Embryonic facial prominence (tissue), 1 donor: ENCODE results near the gene NUDT1.

ENCODE experiments used
- DNase-seq: peaks from one replicate; pipeline ENCODE4 v3.0.0-alpha.2; 2016; ENCODE audit errors: extremely low spot score

Gene NUDT1

GRCh38 chr7:2224491-2224928 is 17.5 kb upstream of the NUDT1 start:
- DNase-seq: no peak

- DNase-seq: no peak
Measured at GRCh38 chr7:2224934-2225333, 17.1 kb upstream of the NUDT1 start.

- DNase-seq: no peak
Measured at GRCh38 chr7:2225336-2225735, 16.7 kb upstream of the NUDT1 start.

GRCh38 chr7:2225830-2226229 is 16.2 kb upstream of the NUDT1 start:
- no peak for DNase-seq

- no peak for DNase-seq
Measured at GRCh38 chr7:2227699-2228098, 14.3 kb upstream of the NUDT1 start.

- DNase-seq: no peak
Measured at GRCh38 chr7:2228921-2229320, 13.1 kb upstream of the NUDT1 start.

GRCh38 chr7:2229467-2229866 is 12.6 kb upstream of the NUDT1 start:
- no peak for DNase-seq

GRCh38 chr7:2230226-2230625 is 11.8 kb upstream of the NUDT1 start:
- no peak for DNase-seq

- DNase-seq: no peak
Measured at GRCh38 chr7:2230882-2231281, 11.1 kb upstream of the NUDT1 start.

- no peak for DNase-seq
Measured at GRCh38 chr7:2231992-2232765, 9.8 kb upstream of the NUDT1 start.

GRCh38 chr7:2232766-2233520 is 9.1 kb upstream of the NUDT1 start, which contains the start of gene MAD1L1:
MAD1L1 (minus strand) TSS chr7:2232945; CDS start chr7:2230133, 2,812 bp downstream.
- peak; percentile 75 for DNase-seq

- no peak for DNase-seq
Measured at GRCh38 chr7:2233926-2234325, 8.1 kb upstream of the NUDT1 start.

GRCh38 chr7:2237109-2237602 is 4.9 kb upstream of the NUDT1 start:
- no peak for DNase-seq

GRCh38 chr7:2239242-2239641 is 2.8 kb upstream of the NUDT1 start:
- no peak for DNase-seq

- DNase-seq: no peak
Measured at GRCh38 chr7:2242541-2243429, 759 bp downstream of the NUDT1 start.

- DNase-seq: no peak
Measured at GRCh38 chr7:2243458-2243857, 1.4 kb downstream of the NUDT1 start.

- no peak for DNase-seq
Measured at GRCh38 chr7:2244404-2244995, 2.5 kb downstream of the NUDT1 start.

- no peak for DNase-seq
Measured at GRCh38 chr7:2245883-2246675, 4.1 kb downstream of the NUDT1 start.

GRCh38 chr7:2247141-2247995 is 5.3 kb downstream of the NUDT1 start:
- DNase-seq: no peak
